ENCODE results near the gene TMEM129. TPM values are rescaled to one million over a fixed set of nuclear protein-coding genes. Genes with fewer than 3 reads are reported as not detected.
"Not testable (repeated sequence)": the region's sequence is repeated elsewhere in the genome, so short reads cannot be mapped to it uniquely, and the experiment has no call there.

TMEM129 gene
- total RNA-seq, 2 donors from 2014 or later, result 73.7 to 81.7 TPM

- intact Hi-C loops (cut with DNase I), result no loop called here
- no peak for DNase-seq (ENCODE audit: low spot score)
- H3K4me1 ChIP-seq (replicated peaks), result no peaks in the 10 kb centered on the region
- no peaks in the 10 kb centered on the region for H3K27me3 ChIP-seq (replicated peaks; ENCODE audit: insufficient read depth)
- no peak overlapping the region for H3K4me3 ChIP-seq
- no peak overlapping the region for H3K27ac ChIP-seq
- TF ChIP-seq, protein P1, sequence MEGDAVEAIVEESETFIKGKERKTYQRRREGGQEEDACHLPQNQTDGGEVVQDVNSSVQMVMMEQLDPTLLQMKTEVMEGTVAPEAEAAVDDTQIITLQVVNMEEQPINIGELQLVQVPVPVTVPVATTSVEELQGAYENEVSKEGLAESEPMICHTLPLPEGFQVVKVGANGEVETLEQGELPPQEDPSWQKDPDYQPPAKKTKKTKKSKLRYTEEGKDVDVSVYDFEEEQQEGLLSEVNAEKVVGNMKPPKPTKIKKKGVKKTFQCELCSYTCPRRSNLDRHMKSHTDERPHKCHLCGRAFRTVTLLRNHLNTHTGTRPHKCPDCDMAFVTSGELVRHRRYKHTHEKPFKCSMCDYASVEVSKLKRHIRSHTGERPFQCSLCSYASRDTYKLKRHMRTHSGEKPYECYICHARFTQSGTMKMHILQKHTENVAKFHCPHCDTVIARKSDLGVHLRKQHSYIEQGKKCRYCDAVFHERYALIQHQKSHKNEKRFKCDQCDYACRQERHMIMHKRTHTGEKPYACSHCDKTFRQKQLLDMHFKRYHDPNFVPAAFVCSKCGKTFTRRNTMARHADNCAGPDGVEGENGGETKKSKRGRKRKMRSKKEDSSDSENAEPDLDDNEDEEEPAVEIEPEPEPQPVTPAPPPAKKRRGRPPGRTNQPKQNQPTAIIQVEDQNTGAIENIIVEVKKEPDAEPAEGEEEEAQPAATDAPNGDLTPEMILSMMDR (IDR thresholded peaks at IDR 0.05), result no peak
- no peak for TF ChIP-seq POLR2AphosphoS5 (IDR thresholded peaks at IDR 0.05)
- no peak for TF ChIP-seq POLR2A (IDR thresholded peaks at IDR 0.05)
- H3K9me3 ChIP-seq, result no peaks in the 10 kb centered on the region
- WGBS, result 29% methylated on average over 1 of the region's 1 CpG
- H3K36me3 ChIP-seq, result no peaks in the 10 kb centered on the region
These were observed 12.5 kb downstream of the TMEM129 start for GRCh38 chr4:1708581-1708980.

DNA sequence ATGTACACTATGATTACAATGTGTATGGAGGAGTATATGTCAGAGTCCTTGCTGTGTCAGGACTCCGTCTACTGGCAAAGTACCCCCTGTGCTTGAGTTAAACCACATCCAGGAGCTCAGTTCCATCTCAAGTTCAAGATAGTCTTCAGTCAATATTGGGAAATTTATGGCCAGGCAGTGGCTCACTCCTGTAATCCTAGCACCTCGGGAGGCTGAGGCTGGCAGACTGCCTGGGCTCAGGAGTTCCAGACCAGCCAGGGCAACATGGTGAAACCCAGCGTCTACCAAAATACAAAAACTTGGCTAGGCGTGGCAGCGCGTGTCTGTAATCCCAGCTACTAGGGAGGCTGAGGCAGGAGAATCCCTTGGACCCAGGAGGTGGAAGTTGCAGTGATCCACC lies 14.8 kb downstream of the TMEM129 start:
- Histone ChIP-seq H3K36me3 (no peaks in the 10 kb centered on the region), H3K27me3 (replicated peaks; ENCODE audit: insufficient read depth) (no peaks in the 10 kb centered on the region), H3K9me3 (no peaks in the 10 kb centered on the region), H3K4me3 (no peak overlapping the region), H3K4me1 (replicated peaks) (no peaks in the 10 kb centered on the region), H3K27ac (no peak overlapping the region)
- WGBS, result 82% methylated on average over 6 of the region's 6 CpGs
- intact Hi-C loops (cut with DNase I), result no loop called here
- TF ChIP-seq, protein P1 (IDR thresholded peaks at IDR 0.05), result no peak
- TF ChIP-seq POLR2A (IDR thresholded peaks at IDR 0.05) (no peak), POLR2AphosphoS5 (IDR thresholded peaks at IDR 0.05) (no peak)
- DNase-seq (ENCODE audit: low spot score), result no peak

DNA sequence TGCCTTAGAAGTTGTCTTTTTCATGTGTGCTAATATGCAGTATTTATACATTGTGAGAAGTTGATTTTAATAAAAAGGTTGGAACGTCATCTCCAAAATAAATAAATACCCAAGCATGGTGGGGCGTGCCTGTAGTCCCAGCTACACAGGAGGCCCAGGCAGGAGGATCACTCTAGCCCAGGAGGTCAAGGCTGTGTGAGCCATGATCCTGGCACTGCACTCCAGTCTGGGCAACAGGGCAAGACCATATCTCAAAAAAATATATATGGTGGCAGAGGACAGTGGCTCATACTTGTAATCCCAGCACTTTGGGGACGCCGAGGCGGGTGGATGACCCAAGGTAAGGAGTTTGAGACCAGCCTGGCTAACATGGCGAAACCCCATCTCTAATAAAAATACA lies 15.4 kb downstream of the TMEM129 start:
- Histone ChIP-seq H3K9me3 (no peaks in the 10 kb centered on the region), H3K4me3 (no peak overlapping the region), H3K27ac (no peak overlapping the region), H3K36me3 (no peaks in the 10 kb centered on the region), H3K27me3 (replicated peaks; ENCODE audit: insufficient read depth) (no peaks in the 10 kb centered on the region), H3K4me1 (replicated peaks) (no peaks in the 10 kb centered on the region)
- WGBS, result 96% methylated on average over 6 of the region's 6 CpGs
- intact Hi-C loops (cut with DNase I), result no loop called here
- TF ChIP-seq POLR2A (IDR thresholded peaks at IDR 0.05), result no peak
- no peak for DNase-seq (ENCODE audit: low spot score)

- H3K27me3 ChIP-seq (replicated peaks; ENCODE audit: insufficient read depth), result no peaks in the 10 kb centered on the region
- no peak overlapping the region for H3K4me3 ChIP-seq
- DNase-seq (ENCODE audit: low spot score), result no peak
- no peaks in the 10 kb centered on the region for H3K36me3 ChIP-seq
- WGBS, result 76% methylated on average over 1 of the region's 1 CpG
- no peak overlapping the region for H3K27ac ChIP-seq
- H3K9me3 ChIP-seq, result no peaks in the 10 kb centered on the region
- TF ChIP-seq POLR2A (IDR thresholded peaks at IDR 0.05), result no peak
- TF ChIP-seq, protein P1 (IDR thresholded peaks at IDR 0.05), result no peak
- TF ChIP-seq POLR2AphosphoS5 (IDR thresholded peaks at IDR 0.05), result no peak
- no peaks in the 10 kb centered on the region for H3K4me1 ChIP-seq (replicated peaks)
- intact Hi-C loops (cut with DNase I), result no loop called here
These were observed 17.3 kb downstream of the TMEM129 start for GRCh38 chr4:1703867-1704266.

- H3K4me1 ChIP-seq (replicated peaks); H3K27ac ChIP-seq; H3K9me3 ChIP-seq; H3K36me3 ChIP-seq; H3K4me3 ChIP-seq; DNase-seq (ENCODE audit: low spot score); intact Hi-C loops (cut with DNase I); H3K27me3 ChIP-seq (replicated peaks; ENCODE audit: insufficient read depth): not testable (repeated sequence)
- 91% methylated on average over 8 of the region's 8 CpGs for WGBS
These were observed 19.5 kb downstream of the TMEM129 start for GRCh38 chr4:1701671-1702070.

DNA sequence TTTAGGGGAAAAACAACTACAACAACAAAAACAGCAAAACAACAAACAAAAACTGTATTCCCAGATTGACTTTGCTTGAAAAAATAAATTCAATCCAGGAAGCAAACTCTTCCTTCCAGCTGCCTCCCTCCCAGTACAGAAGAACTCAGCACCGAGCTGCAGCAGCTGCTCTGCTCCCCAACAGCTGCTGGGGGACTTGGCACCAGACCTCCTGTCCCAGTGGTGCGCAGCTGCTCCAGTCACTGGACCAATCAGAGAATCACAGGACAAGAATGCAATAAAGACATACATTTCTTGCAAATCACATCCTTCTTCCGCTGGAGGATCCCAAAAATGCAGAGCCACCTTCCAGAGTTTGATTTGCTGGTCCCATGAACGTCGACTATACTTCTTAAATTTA lies 25.2 kb downstream of the TMEM129 start:
- Histone ChIP-seq H3K27ac (no peak overlapping the region), H3K9me3 (no peaks in the 10 kb centered on the region), H3K4me1 (replicated peaks) (no peaks in the 10 kb centered on the region), H3K36me3 (peaks cover 0 to 3% of the 10 kb centered on the region in 2 donors), H3K4me3 (no peak overlapping the region), H3K27me3 (replicated peaks; ENCODE audit: insufficient read depth) (no peaks in the 10 kb centered on the region)
- DNase-seq (ENCODE audit: low spot score), result no peak
- TF ChIP-seq, protein P1 (IDR thresholded peaks at IDR 0.05), result no peak
- TF ChIP-seq POLR2AphosphoS5 (IDR thresholded peaks at IDR 0.05) (no peak), POLR2A (IDR thresholded peaks at IDR 0.05) (no peak)
- 74% methylated on average over 5 of the region's 5 CpGs for WGBS
- intact Hi-C loops (cut with DNase I), result no loop called here
